ENCODE measurements around the gene MAN2A2. TPM values are rescaled to one million over a fixed set of nuclear protein-coding genes. Genes with fewer than 3 reads are reported as not detected.

The MAN2A2 gene
- total RNA-seq, 1 experiment from 2014 or later, result 27.4 TPM

GRCh38 chr15:90889313-90889730 lies 13.8 kb upstream of the MAN2A2 start:
- no peak overlapping the region for H3K9ac ChIP-seq (ENCODE audit: extremely low read depth, insufficient read length, low read length)
- no peak overlapping the region for H2BK120ac ChIP-seq (ENCODE audit: low read depth, low read length, poor library complexity, severe bottlenecking)
- H3K4me3 Mint-ChIP-seq, result no peak overlapping the region
- H4K8ac ChIP-seq (replicated peaks; ENCODE audit: insufficient read length, low read depth, low read length), result no peak overlapping the region
- no peak overlapping the region for H2BK15ac ChIP-seq (ENCODE audit: low read depth, low read length)
- H3K27ac Mint-ChIP-seq, result no peak overlapping the region; a peak in 1 of 7 replicates
- no peak overlapping the region for H4K91ac ChIP-seq (ENCODE audit: insufficient read length, low read depth, low read length)
- no peak overlapping the region for H3K18ac ChIP-seq (ENCODE audit: insufficient read length, low read depth, low read length)
- H4K20me1 ChIP-seq (ENCODE audit: control insufficient read depth, insufficient read depth, insufficient read length), result no peaks in the 10 kb centered on the region
- H2AFZ ChIP-seq (ENCODE audit: low read length), result no peak overlapping the region
- H2BK5ac ChIP-seq (ENCODE audit: insufficient read length, low read length), result no peak overlapping the region
- H2AK5ac ChIP-seq (ENCODE audit: insufficient read length, low read length), result no peak overlapping the region
- no peaks in the 10 kb centered on the region; the same call in 1 of the 2 replicates for H3K27me3 Mint-ChIP-seq (ENCODE audit: low read depth)
- H3K36me3 Mint-ChIP-seq (ENCODE audit: insufficient read depth in 1 of 3, low read depth in 3 of 3), result peaks cover 4 to 10% (median 4%) of the 10 kb centered on the region in 3 experiments; a peak in 5 of 7 replicates
- no peak overlapping the region for H4K5ac ChIP-seq (ENCODE audit: insufficient read length, low read depth, low read length)
- H3K14ac ChIP-seq (ENCODE audit: insufficient read depth, low read length), result no peak overlapping the region
- H3K23me2 ChIP-seq (ENCODE audit: insufficient read length, low read depth, low read length, poor library complexity, severe bottlenecking), result peaks cover 4% of the 10 kb centered on the region
- WGBS (ENCODE audit: extremely low coverage, insufficient read length, low lambda C conversion rate), result no CpG with 5 or more reads among the region's 18 CpGs
- H3K9me3 Mint-ChIP-seq, result no peaks in the 10 kb centered on the region; a peak in 1 of 5 replicates
- no peak overlapping the region for H3K27ac ChIP-seq (ENCODE audit: insufficient read length, low read depth, low read length)
- H3K4me1 Mint-ChIP-seq, result peaks cover 13 to 21% of the 10 kb centered on the region in 2 experiments
- no peak overlapping the region for H3K4ac ChIP-seq (ENCODE audit: low read depth, low read length)
- H3K9me3 ChIP-seq (ENCODE audit: control insufficient read depth, low read depth, low read length), result no peaks in the 10 kb centered on the region
- TF ChIP-seq CTCF (conservative IDR thresholded peaks at IDR 0.05), result no peak
- H2BK20ac ChIP-seq (ENCODE audit: low read depth, low read length, poor library complexity, severe bottlenecking), result no peak overlapping the region
- H2BK12ac ChIP-seq (ENCODE audit: insufficient read length, low read depth, low read length), result no peak overlapping the region
- H3K79me1 ChIP-seq (ENCODE audit: insufficient read depth, low read depth, low read length, poor library complexity, severe bottlenecking), result no peaks in the 10 kb centered on the region
- no peak overlapping the region for H3K4me2 ChIP-seq (ENCODE audit: insufficient read depth, insufficient read length, low read length)
- H3T11ph ChIP-seq (ENCODE audit: low read length), result no peak overlapping the region
- H3K27me3 ChIP-seq (ENCODE audit: insufficient read depth, low read length), result no peaks in the 10 kb centered on the region
- no peak overlapping the region for H3K23ac ChIP-seq (ENCODE audit: insufficient read length, low read depth, low read length)
- no peaks in the 10 kb centered on the region; the same call in 1 of the 2 replicates for H3K4me1 ChIP-seq (ENCODE audit: insufficient read depth, low read length)
- H3K79me2 ChIP-seq (ENCODE audit: insufficient read depth, low read length), result no peaks in the 10 kb centered on the region
- DNase-seq, result no peak
- H3K56ac ChIP-seq (ENCODE audit: insufficient read length, low read depth, low read length), result no peak overlapping the region

Measured in H9 (cell line).